GM18909 (cell line): ENCODE results near the gene MORN4.

Experiments used
- ATAC-seq: cut with Tn5 transposase; IDR thresholded peaks from one replicate; pipeline ENCODE4 v1.9.1; 2021; ENCODE audit warnings: mild to moderate bottlenecking; ENCODE audit not compliant: unreplicated experiment, poor library complexity

The MORN4 gene

GRCh38 chr10:97599272-97599619, 34.1 kb downstream of the MORN4 start:
- no peak for ATAC-seq

- ATAC-seq, result no peak
These were observed 34.7 kb downstream of the MORN4 start for GRCh38 chr10:97598407-97599271.

- no peak for ATAC-seq
These were observed 35.5 kb downstream of the MORN4 start for GRCh38 chr10:97597778-97598177.

GRCh38 chr10:97596101-97597082, 36.9 kb downstream of the MORN4 start:
- no peak for ATAC-seq

GRCh38 chr10:97593421-97593820, 39.9 kb downstream of the MORN4 start:
- no peak for ATAC-seq

- no peak for ATAC-seq
These were observed 42.4 kb downstream of the MORN4 start for GRCh38 chr10:97590748-97591495.

- ATAC-seq, result no peak
These were observed 43.1 kb downstream of the MORN4 start for GRCh38 chr10:97590082-97590747.

DNA sequence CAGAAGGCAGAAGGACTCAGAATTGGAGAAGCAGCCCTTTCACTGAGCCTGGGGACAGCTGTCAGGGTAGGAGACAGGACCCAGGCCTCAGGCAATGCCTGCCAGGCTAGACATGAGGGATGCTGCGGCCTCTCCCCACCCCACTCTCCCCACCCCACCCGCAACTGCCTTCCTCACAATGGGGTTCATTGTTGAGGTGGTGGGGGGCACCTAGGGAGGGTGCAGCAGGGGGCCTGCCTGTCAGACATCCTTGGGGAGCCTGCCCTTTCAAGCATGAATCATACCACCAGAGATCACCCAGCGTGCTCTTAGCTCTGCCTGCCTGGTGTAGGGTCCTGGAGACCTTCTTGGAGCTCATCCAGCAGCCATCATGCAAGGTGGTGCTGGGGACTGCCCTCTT, 43.8 kb downstream of the MORN4 start, which contains the start of gene C10orf62:
Gene C10orf62 (plus strand): TSS at position 243 of the 400 bp plus-strand sequence. CDS start 177 bp downstream, outside the sequence.
- no peak for ATAC-seq

DNA sequence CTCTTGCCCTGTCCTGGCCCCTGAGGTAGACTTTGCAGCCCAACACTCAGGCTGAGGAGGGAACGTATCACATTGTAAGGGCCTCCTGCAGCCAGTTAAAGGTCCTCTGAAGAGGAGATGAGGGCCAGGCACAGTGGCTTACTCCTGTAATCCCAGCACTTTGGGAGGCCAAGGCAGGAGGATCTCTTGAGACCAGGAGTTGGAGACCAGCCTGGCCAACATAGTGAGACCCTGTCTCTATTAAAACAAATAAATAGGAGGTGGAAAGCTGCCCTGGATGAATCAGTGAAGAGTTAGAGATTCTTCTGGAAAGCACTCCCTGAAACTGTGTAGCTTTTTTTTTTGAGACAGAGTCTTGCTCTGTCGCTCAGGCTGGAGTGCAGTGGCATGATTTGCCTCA, 46.1 kb downstream of the MORN4 start:
- ATAC-seq, result no peak

- ATAC-seq, result no peak
These were observed 47.9 kb downstream of the MORN4 start for GRCh38 chr10:97585439-97585811.

DNA sequence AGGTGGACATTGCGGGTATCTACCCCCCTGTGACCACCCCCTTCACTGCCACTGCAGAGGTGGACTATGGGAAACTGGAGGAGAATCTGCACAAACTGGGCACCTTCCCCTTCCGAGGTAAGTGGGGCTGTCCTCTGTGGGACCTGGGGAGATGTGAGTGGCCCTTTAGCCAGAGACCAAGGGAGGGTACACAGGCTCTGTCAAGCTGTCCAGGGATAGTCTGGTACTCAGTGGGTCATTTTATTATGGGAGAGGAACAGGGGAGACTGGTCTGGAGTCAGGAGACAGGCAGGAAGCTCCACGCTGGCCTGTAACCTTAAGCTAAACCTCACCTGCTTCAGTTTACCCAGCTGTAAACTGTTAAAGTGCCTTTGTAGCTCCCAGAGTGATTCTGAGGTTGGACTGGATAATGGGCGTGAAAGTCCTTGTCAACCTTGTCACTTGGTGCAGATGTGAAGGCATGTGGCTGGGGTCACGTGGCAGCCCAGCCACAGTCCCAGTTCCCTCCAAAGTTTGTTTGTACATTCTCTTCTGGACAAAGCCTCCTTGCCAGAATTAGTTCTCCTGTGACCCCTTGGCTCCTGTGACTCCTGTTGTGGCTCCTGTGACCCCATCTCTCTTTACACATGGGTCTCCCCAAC, 48.4 kb downstream of the MORN4 start:
- no peak for ATAC-seq

- ATAC-seq, result peak; percentile 79
These were observed 49.1 kb downstream of the MORN4 start, which contains the start of gene HOGA1 for GRCh38 chr10:97584060-97584797. HOGA1 (plus strand) TSS chr10:97584389; CDS start chr10:97584704, 315 bp downstream.

GRCh38 chr10:97583476-97583875, 49.8 kb downstream of the MORN4 start:
- no peak for ATAC-seq

DNA sequence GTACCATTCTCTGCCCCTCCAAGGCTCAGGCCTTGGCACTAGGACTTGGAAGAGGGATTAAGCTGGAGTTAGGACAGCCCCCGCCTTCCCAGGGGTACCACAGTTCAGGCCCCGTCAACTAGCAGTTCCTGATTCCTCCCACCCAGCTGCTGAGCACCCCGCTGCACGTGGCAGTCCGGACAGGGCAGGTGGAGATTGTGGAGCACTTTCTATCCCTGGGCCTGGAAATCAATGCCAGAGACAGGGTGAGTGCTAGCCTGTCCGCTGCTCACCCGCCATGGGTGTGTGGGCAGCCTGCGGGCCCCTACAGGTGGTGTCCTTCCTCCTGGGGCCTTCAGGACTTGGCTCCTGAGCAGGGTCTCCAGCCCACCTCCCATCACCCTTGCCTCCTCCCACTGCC, 51.1 kb downstream of the MORN4 start:
- ATAC-seq, result no peak

DNA sequence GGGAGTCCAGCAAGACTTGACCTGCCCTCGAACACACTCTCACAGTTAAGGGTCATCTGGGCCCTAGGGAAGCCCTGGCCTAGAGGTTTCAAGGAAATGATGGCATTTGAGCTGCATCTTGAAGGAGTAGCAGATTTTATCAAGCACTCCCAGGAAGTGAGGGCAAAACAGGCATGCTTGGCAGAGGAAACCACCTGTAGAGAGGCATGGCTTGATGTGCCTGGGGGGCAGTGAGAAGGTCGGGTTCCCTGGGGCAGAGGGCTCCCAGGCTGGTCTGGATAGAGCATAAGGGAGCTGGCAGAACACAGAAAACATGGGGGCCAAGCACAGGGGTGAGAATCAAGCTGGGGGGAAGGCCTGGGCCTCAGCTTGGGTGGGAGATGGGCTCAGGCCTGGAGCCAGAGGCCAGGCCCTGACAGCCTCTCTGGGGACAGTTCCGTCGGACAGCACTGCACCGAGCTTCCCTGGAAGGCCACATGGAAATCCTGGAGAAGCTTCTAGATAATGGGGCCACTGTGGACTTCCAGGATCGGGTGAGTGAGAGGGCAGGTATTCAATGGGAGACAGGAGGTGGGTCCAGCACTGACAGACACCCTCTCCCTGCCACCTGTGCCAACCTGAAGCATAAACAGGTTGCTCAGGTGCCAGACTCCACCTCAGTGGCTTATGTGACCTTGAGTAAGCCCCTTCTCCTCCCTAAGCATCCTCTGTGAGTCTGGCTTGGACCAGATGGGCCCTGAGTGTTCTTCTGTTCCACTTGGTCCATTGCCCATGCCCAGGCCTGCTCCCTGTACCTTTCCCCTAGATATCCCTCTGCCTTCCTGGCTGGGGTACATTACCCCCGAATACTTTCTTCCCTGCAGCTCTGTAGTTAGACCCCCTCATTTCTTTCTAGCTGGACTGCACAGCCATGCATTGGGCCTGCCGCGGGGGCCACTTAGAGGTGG, 52.6 kb downstream of the MORN4 start:
- no peak for ATAC-seq

GRCh38 chr10:97578171-97578844, 55.0 kb downstream of the MORN4 start:
- ATAC-seq, result no peak

DNA sequence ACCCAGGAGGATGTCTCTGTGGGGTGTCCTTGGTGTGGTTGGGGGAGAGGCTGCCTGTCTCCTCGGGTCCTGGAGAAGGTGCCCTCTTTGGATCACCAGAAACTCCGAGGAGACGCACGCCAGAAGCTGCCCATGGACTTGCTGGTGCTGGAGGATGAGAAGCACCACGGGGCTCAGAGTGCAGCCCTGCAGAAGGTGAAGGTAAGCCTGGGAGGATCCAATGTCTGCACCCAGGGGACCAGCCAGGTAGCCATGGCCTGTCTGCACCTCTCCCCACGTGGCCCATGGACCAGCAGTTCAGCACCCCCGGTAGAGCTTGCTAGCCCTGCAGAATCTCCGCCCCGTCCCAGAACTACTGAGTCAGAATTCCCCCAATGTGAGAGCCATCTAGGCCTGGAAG, 55.6 kb downstream of the MORN4 start:
- no peak for ATAC-seq
